GM18498 (cell line): ENCODE data around the gene HEATR5B.

Source experiments
- ATAC-seq: cut with Tn5 transposase; IDR thresholded peaks from one replicate; pipeline ENCODE4 v1.9.1; 2021; ENCODE audit warnings: mild to moderate bottlenecking, moderate library complexity; ENCODE audit not compliant: unreplicated experiment

The HEATR5B gene

DNA sequence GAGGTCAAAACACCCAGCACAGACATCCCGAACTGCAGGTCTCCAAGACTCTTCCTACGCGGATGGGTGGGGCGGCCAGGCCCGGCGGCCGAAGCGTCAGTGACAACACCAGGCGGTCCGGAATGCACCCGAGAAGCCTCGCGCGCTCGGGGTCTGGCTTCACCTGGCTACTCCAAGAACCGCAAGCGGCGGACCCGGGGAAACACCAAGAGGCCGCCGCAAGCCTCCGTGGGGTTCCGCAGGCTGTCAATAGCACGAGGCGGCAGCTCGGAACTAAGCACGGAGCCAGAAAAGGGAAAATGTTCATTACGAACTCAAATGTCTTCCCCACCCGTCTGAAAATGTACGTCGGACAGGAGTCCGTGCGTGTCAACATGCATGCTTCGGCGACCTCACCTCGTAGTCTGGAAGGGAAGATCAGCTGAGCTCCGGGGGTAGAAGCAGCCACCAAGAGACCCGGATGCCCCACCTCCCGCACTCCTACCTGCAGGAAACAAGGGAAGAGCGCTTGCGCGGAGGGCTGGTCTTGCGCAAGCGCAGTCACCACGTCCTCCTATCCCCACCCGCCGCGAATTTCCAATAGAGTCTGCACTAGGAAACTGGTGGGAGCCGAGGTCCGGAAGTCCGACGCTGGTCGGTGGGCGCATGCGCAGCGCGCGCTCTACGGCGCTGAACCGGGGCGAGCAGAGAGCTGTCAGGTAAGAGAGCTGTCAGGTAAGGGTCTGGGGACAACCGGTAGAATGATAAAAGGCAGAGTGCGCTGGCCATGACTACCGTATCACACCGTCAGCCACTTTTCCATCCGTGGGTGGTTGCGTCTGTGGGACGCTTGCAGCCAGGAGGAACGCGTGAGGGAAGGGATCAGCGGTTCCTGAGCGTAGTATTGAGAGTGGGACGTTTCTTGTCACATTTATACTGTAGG is at the start of gene HEATR5B, which contains the start of gene GPATCH11:
Gene HEATR5B, minus strand, starts transcription at position 500 of the 922 bp plus-strand sequence. CDS start 958 bp downstream, outside the sequence.
Gene GPATCH11, plus strand, starts transcription at position 646 of the 922 bp plus-strand sequence. CDS start 3,864 bp downstream, outside the sequence.
- ATAC-seq, result peak; percentile 81

DNA sequence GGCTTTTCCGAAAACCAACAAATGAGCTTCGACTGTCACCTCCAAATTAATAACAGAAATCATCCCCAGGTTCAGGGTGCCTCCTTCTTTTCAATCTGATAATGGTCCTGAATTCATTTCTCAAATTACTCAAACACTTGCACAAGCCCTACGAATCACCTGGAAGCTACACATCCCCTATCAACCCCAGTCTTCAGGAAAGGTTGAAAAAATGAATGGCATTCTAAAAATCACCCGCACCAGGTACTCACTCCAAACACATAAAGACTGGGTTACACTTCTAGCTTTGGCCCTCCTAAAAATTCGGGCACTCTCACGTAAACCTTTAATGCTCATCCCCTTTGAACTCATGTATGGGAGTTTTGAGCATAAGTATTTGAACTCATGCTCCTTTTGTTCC is 48.7 kb upstream of the HEATR5B start:
- ATAC-seq, result no peak

DNA sequence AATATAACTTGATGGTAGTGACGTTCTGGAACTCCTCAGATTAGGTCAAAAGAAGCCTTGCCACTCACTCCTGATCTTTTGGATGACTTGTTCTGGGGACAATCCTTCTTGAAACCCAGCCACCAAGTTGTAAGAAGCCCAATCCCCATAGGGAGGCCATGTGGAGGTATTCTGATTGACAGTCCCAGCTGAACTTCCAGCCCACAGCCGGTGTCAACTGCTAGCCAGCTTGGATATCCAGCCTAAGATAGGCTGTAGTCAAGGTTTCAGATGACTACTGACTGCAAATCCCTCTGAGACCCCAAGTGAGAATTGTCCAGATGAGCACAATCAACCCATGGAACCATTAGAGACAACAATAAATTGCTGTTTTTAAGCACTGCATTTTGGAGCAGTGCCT is 41.2 kb upstream of the HEATR5B start:
- no peak for ATAC-seq

DNA sequence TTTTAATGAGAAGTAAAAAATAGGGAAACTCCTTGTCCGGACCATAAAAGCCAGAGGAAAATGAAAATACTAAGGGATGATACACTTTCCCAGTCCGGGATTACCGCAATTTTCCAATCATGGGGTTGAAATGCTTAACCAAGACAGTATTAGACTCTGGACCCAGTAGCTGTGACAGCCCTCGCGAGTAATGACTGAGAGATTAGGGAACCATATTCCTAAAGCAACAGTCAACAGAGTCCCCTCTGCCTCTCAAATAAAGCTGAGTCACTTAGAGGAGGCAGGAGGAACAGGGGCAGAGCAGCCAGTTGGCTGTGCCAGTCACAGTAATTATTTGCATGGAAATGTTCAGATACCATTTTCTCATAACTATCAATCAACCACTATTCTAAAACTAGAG is 35.0 kb upstream of the HEATR5B start:
- no peak for ATAC-seq

DNA sequence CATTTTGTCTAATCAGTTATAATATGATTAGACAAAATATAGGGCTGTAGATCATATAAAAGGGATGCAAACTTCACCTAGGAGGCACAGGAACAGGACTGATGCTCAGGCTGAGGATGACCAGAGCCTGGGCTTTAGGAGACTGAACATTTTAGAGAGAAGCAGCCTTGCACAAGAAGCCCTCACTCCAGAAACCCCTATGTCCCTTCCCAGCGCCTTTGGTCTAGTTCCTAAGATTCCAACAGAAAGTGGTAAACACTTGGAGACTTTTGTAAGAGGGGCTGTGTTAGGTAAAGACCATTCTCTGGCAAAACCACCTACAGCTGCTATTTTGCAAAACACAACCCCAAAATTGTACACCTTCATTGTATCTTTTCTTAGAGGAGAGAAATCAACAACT is 33.4 kb upstream of the HEATR5B start:
- no peak for ATAC-seq

DNA sequence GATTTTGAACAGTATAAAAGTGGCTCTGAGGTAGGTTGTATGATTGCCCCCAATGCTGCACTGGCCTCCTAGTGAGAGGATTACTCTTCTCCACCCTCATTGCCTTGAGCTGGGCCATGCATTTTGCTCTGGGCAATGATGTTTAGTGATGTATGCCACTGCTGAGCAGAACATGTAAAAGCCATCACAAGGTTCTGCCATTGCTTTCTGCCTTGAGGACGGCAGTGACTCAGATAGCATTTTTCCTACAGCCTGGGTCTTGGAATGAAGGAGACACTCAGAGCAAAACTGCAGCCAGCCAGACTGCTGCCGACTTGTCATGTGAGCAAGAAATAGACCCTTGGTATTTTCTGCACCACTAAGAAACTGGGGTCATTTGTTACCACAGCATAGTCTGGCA is 27.8 kb upstream of the HEATR5B start:
- no peak for ATAC-seq

DNA sequence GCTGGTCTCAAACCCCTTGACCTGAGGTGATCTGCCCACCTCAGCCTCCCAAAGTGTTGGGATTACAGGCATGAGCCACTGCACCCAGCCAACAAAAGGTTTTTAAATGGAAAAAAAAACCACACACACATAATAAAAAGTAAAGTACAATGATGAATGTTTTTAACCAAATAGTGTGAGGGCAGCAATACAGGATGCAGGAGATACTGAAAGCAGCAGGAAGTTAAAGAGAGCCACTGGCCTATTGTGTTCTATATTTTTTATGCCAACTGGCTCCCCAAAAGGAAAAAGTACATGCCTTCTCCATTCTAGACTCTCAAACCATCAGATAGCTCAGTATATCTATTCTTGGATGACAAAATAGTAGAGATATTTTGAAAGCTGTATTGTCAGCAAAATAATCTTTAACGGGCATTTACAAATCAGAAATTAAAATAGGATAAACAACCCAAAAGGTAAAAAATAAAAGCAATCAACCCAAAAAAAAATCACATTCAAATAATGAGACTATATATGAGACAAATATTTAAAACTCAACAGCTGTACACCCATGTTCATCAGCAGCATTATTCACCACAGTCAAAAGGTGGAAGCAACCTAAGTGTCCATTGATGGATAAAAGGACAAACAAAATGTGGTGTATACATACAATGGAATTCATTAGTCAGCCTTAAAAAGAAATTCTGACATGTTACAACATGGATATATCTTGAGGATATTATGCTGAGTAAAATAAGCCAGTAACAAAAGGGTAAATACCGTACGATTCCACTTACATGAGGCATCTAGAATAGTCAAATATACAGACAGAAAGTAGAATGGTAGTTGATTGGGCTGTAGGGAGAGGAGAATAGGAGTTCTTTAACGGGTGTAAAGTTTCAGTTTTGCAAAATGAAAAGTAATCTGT is 26.4 kb upstream of the HEATR5B start:
- no peak for ATAC-seq

DNA sequence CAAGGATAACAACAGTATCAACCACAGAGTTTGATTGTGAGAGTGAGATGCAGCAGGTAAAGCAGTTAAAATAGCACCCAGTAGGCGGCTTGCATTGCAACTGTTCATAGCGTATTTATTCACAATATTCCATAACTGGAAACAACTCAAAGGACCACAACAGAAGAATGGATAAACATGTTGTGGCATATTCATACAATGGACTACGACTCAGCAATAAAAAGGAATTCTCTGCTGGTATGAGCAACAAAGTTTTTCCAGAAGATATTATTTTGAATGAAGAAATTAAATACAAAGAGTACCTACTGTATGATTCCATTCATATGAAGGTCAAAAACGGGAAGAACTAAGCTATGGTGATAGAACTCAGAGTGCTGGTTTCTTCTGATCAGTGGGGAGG is 25.4 kb upstream of the HEATR5B start:
- ATAC-seq, result no peak

DNA sequence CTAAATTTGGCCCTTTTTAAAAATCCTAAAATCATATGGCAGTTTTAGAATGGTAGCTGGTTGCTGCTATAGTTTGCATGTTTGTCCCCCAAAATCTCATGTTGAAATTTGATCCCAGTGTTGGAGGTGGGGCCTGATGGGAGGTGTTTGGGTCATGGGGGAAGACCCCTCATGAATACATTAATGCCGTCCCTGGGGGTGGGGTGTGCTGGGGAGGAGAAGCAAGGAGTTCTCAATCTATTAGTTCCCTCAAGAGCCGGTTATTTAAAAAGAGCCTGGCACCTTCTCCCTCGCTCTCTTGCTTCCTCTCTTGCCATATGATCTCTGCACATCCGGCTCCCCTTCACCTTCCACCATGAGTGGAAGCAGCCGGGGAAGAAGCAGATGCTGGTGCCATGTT is 21.0 kb upstream of the HEATR5B start:
- ATAC-seq, result no peak

DNA sequence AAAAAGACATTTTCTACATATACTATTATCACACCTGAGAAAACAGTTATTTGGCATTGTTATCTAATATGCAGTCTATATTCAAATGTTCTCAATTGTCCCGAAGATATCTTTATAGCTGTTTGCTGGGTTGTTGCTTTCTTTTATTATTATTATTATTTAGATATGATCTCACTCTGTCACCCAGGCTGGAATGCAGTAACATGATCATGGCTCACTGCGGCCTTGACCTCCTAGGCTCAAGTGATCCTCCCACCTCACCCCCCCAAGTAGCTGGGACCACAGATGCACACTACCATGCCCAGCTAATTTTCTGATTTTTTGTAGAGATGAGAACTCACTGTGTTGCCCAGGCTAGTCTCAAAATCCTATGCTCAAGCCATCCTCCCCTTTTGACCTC is 20.0 kb upstream of the HEATR5B start:
- no peak for ATAC-seq

DNA sequence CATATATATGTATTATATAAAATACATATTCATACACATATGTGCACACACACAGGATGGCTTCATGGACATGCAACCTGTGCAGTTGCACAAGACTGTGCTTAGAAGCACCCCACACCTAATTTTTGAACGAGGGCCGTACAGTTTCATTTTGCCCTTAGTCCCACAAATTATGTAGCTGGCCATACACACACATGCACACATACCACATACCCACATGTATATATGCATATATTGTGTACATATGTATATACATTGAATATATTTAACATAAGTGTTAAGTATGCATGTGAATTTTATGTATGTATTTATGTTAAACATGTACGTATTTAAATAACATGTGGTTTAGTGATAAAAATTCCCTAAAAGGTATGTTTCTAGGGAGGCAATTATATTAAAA is 18.4 kb upstream of the HEATR5B start:
- ATAC-seq, result no peak

DNA sequence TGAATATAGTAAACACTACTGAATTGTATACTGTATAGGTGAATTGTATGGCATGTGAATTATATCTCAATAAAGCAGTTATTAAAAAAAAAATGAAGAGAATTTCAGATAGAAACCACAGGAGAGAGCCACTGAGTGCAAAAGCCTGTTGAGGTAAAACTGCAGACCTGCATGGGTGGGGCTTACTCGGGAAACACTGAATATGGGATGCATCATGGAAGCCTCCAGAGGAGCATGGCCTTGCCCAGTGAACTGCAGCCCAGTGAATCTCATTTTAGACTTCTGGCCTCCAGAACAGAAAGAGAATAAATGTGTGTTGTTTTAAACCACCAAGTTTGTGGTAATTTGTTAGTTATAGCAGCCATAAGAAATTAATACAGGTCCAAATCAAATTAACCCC is 15.9 kb upstream of the HEATR5B start:
- ATAC-seq, result no peak

DNA sequence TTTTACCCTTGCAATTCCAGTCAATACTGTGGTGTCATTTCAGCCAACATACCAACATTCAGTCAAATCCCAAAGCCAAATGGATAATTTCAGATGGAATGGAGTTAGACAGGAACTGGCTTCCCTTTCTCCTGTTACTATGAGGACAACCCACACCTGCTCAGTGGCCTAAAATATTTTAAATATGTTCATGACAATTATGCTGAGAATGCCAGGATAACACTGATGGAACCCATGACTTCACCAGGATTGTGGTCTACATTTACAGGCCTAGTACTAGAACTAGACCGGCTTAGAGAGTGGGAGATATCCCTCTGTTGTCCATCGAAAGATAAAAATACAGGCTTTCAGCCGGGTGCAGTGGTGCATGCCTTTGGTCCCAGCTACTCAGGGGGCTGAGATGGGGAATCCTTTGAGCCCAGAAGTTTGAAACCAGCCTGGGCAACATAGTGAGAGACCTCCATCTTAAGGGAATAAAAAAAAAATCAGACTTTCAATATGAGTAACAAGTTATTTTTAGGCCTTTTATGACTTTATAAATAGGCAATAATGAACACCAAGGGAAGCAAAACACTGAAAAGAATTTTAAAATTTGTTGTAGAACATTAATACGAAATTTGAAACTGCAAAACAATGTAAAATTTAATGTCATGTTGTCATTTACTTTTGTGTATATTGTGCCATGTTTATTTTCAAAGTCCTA is 14.4 kb upstream of the HEATR5B start:
- ATAC-seq, result no peak

DNA sequence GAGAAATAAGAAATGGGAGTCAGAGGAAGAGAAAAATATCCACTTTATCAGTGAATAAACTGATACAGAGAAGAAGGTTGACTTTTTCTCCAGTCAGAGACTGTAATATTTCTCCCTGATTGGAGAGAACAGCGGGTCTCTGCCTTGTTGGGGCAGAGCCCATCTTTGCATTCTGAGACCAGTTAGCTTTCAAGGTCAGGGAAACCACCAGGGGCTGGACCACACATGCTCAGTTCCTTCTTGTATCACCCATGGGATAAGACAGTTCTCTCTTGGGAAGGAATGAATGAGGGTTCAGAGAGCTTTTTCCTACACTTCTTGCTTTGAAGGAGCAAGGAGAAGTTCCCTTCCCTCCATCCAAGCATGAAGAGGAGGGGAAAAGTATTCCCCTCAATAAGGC is 12.4 kb upstream of the HEATR5B start:
- no peak for ATAC-seq

DNA sequence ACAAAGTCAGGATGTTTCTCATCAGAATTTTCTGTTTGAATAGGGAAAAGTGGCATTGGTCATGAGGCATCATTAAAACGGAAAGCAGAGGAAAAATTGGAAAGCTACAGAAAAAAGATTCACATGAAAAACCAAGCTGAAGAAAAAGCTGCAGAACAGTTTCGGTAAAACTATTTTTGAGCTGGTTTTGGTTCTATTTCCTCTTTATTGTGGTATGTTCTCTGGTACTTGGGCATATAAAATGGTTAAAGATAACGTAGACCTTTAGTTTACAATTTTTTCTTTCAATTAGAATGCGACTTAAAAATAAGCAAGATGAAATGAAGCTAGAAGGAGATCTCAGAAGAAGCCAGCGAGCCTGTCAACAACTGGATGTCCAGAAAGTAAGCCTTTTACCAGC is 7.7 kb upstream of the HEATR5B start:
- peak; percentile 56 for ATAC-seq

DNA sequence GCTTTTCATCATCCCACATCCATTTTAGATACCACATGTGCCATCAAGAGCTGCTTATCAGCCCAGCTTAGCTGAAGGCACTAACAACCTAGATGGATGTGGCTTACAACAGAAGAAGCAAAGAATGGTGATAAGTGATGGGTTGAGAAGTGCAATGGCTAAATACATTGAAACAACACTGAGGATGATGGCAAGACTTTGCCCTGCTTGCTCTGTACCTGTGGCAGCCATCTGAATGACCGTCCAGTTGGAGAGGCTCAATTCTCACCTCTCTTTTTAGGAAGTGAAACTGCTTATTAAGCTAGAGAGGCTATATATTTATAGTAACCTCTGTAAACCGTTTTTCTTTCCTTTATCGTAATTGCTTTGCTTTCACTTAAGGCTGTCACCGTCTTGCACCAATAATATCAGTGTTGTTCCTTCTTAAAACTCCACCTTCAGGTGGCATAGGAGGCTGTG is 5.9 kb upstream of the HEATR5B start:
- ATAC-seq, result peak; percentile 88

DNA sequence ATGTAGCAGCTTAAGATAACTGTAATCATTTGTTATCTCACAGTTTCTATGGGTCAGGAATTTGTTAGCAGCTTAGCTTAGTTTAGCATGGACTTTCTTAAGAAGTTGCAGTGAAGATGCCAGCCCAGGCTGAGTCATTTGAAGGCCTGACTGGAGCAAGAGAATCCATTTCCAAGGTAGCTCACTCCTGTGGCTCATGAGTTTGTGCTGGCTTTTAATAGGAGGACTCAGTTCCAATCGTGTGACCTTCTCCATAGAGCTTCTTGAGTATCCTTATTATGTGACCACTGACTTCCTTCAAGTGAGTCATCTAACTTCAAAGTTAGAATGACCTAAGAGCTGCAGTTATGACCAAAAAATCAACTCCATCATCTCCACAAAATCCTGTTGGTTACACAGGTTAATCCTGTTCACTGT is 1.6 kb upstream of the HEATR5B start:
- no peak for ATAC-seq

DNA sequence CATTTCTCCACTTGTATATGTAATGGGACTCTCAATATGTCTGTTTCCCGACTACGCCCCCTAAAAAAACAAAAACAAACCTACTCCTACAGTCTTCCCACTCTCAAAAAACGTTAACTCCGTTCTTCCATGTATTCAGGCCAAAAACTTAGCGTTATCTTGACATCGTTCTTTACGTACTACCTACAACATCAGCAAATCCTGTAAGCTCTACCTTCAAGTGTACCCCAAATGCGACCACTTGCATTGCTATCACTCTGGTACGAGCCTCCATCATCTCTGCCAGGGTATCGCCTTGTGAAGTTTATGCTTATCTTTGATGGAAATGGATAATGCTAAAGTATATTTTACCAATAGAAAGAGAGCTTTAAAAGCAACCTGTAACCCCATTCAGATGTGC is 625 bp upstream of the HEATR5B start:
- no peak for ATAC-seq

DNA sequence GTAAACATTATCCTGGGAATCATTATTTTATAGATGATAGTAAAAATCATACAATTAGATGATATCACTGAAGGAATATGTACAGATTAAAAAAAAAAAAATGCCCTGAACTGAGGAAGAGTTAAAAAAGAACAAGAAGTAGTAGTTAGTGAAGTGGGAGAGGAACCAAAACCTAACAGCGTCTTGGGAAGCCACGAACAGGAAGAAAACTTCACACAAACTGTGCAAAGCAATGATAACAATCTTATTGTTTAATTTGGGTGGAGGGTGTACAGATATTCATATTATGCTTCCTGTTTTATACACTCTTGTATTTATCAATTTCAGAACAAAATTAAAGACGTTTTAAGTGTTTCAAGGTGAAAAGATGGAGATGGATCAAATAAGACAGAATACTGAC is 3.5 kb downstream of the HEATR5B start:
- ATAC-seq, result no peak

DNA sequence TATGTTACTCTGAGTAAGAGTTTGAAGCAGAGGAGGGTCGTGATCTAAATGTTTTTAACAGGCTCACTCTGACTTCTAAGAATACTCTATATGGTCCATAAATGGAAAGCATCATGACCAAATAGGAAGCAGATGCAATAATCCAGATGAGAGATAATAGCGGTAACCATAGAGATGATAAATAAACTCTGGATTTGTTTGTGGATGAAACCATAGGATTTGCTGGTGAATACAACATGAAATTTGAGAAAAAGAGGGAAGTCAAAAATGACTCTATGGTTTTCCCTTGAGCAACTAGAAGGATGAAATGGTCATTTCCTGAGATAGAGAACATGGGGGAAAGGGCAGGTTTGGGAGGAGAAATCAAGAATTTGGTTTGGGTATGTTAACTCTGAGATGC is 3.9 kb downstream of the HEATR5B start:
- ATAC-seq, result no peak

DNA sequence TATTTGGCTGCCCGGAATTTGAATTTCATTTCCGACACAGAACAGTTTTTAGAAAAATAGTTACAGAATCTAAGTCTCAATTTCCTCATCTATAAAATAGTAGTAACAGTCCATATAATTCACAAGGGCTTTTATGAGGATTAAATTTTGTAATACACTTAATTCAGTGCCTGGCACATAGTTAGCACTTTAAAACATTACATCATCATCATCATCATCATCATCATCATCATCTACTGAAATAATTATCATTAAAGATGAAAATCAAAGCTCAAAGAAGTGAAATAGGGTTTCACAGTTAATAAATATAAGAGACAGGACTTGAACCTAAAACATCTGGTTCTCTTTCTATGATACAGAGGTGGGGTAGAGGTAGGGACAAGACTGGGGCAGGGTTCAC is 13.2 kb downstream of the HEATR5B start:
- ATAC-seq, result no peak
